ENCODE results near the gene SPAG4.

DNA sequence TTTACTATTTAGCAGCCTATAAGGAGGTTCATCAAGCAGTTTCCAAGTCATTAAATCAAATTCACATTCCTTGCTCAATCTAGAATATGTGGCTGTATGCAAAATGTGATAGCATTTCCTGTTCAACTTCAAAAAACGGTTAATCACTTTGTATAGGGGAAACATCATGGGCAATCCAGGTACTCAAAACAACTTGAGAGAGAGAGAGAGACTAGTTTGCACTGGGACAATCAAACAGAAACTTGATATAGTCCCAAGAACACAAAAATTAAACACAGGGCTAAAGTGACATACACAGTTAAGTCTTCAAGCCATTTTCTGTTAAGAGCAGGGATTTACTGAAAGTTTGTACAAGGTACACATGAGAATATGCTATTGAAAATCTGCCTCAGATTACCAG, 41.6 kb downstream of the SPAG4 start:
- TF ChIP-seq, protein P1, sequence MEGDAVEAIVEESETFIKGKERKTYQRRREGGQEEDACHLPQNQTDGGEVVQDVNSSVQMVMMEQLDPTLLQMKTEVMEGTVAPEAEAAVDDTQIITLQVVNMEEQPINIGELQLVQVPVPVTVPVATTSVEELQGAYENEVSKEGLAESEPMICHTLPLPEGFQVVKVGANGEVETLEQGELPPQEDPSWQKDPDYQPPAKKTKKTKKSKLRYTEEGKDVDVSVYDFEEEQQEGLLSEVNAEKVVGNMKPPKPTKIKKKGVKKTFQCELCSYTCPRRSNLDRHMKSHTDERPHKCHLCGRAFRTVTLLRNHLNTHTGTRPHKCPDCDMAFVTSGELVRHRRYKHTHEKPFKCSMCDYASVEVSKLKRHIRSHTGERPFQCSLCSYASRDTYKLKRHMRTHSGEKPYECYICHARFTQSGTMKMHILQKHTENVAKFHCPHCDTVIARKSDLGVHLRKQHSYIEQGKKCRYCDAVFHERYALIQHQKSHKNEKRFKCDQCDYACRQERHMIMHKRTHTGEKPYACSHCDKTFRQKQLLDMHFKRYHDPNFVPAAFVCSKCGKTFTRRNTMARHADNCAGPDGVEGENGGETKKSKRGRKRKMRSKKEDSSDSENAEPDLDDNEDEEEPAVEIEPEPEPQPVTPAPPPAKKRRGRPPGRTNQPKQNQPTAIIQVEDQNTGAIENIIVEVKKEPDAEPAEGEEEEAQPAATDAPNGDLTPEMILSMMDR (IDR thresholded peaks at IDR 0.05): no peak
- TF ChIP-seq POLR2A (IDR thresholded peaks at IDR 0.05): no peak
